HEK293 (cell line): Measurements from ENCODE around the gene REG3G.

Experiments
- CTCF ChIA-PET: fragments of 350-600 bp; formaldehyde crosslinking; extraction: SDS; loops from one replicate; lab custom pipeline; 2021; ENCODE audit warnings: antibody characterized with exemption; lab: Yijun Ruan, JAX
- POLR2A ChIA-PET: fragments of 300-600 bp; formaldehyde crosslinking; extraction: SDS; loops from one replicate; lab custom pipeline; 2020; ENCODE audit warnings: antibody characterized with exemption, inconsistent platforms; lab: Yijun Ruan, JAX
- H3K27ac ChIP-seq: fragments of 200-500 bp; sonication (Bioruptor generic); 2 replicates; pipeline ENCODE4 v1.5.1; 2014; ENCODE audit warnings: low read depth, low read length, control low read depth, inconsistent platforms; ENCODE audit errors: extremely low read depth
- H3K36me3 ChIP-seq, 2 experiments: fragments of 200-500 bp in 1 of 2; sonication (Bioruptor generic) in 1 of 2; 1 replicate in 1 of 2; 2 replicates in 1 of 2; pipeline ENCODE4 v1.5.1; 2014 to 2017; ENCODE audit warnings: inconsistent platforms in 2 of 2, low read length in 2 of 2; ENCODE audit not compliant: control insufficient read depth in 2 of 2, insufficient read depth in 1 of 2
- H3K4me1 ChIP-seq: fragments of 200-500 bp; sonication (Bioruptor generic); 2 replicates; pipeline ENCODE4 v1.5.1; 2014; ENCODE audit warnings: mild to moderate bottlenecking, low read length, inconsistent platforms; ENCODE audit not compliant: control insufficient read depth, insufficient read depth
- H3K4me3 ChIP-seq: 2 replicates; pipeline ENCODE4 v1.5.1; 2011; ENCODE audit warnings: low read depth, mild to moderate bottlenecking, control low read depth, low read length, moderate library complexity
- H3K9me3 ChIP-seq: fragments of 200-500 bp; sonication (Bioruptor generic); 2 replicates; pipeline ENCODE4 v1.5.1; 2014; ENCODE audit warnings: low read depth, low read length, inconsistent platforms; ENCODE audit not compliant: control insufficient read depth, insufficient read depth
- BCL11B ChIP-seq: fragments of 450-650 bp; formaldehyde crosslinking; IDR thresholded peaks from 2 replicates; pipeline ENCODE4 v1.5.1; 2016; ENCODE audit warnings: low read depth, missing biosample characterization, missing genetic modification characterization
- ELK4 ChIP-seq: IDR thresholded peaks from 2 replicates; pipeline ENCODE4 v1.6.1; 2011; ENCODE audit warnings: mild to moderate bottlenecking, low read depth, low read length, borderline replicate concordance
- HOXC10 ChIP-seq: sonication (generic); formaldehyde crosslinking; IDR thresholded peaks from 2 replicates; pipeline ENCODE4 v1.8.1; 2023; ENCODE audit warnings: mild to moderate bottlenecking, missing genetic modification reagents
- KLF9 ChIP-seq: fragments of 450-650 bp; formaldehyde crosslinking; IDR thresholded peaks from 2 replicates; pipeline ENCODE4 v1.5.1; 2016; ENCODE audit warnings: missing biosample characterization, missing genetic modification characterization, low read depth
- MZF1 ChIP-seq: fragments of 450-650 bp; formaldehyde crosslinking; IDR thresholded peaks from 2 replicates; pipeline ENCODE4 v1.5.1; 2017; ENCODE audit warnings: missing biosample characterization, missing genetic modification characterization, borderline replicate concordance
- OSR2 ChIP-seq: fragments of 450-650 bp; formaldehyde crosslinking; IDR thresholded peaks from 2 replicates; pipeline ENCODE4 v1.5.1; 2016; ENCODE audit warnings: missing biosample characterization, missing genetic modification characterization
- SETDB1 ChIP-seq: IDR thresholded peaks from one replicate; pipeline ENCODE4 v1.6.1; 2017; ENCODE audit warnings: mild to moderate bottlenecking, low read length, moderate library complexity, mixed read lengths; ENCODE audit not compliant: insufficient read length
- ZBTB21 ChIP-seq: fragments of 450-650 bp; formaldehyde crosslinking; IDR thresholded peaks from 2 replicates; pipeline ENCODE4 v1.5.1; 2017; ENCODE audit warnings: missing biosample characterization, missing genetic modification characterization
- ZFHX2 ChIP-seq: fragments of 450-650 bp; formaldehyde crosslinking; conservative IDR thresholded peaks from 2 replicates; pipeline ENCODE4 v1.5.1; 2016; ENCODE audit warnings: missing biosample characterization, missing genetic modification characterization
- ZNF112 ChIP-seq: fragments of 450-650 bp; formaldehyde crosslinking; IDR thresholded peaks from 2 replicates; pipeline ENCODE4 v1.5.0; 2017; ENCODE audit warnings: missing biosample characterization, missing genetic modification characterization
- ZNF132 ChIP-seq: fragments of 450-650 bp; formaldehyde crosslinking; IDR thresholded peaks from 2 replicates; pipeline ENCODE4 v1.5.1; 2017; ENCODE audit warnings: missing biosample characterization, missing genetic modification characterization, borderline replicate concordance
- ZNF16 ChIP-seq: fragments of 450-650 bp; formaldehyde crosslinking; IDR thresholded peaks from 2 replicates; pipeline ENCODE4 v1.5.1; 2016; ENCODE audit warnings: low read depth, missing biosample characterization, missing genetic modification characterization
- ZNF18 ChIP-seq: fragments of 450-650 bp; formaldehyde crosslinking; IDR thresholded peaks from 2 replicates; pipeline ENCODE4 v1.5.1; 2016; ENCODE audit warnings: missing biosample characterization, missing genetic modification characterization
- ZNF23 ChIP-seq: fragments of 450-650 bp; formaldehyde crosslinking; IDR thresholded peaks from 2 replicates; pipeline ENCODE4 v1.5.1; 2016; ENCODE audit warnings: missing biosample characterization, missing genetic modification characterization, borderline replicate concordance
- ZNF362 ChIP-seq: fragments of 450-650 bp; formaldehyde crosslinking; IDR thresholded peaks from 2 replicates; pipeline ENCODE4 v1.5.1; 2016; ENCODE audit warnings: missing biosample characterization, missing genetic modification characterization
- ZNF366 ChIP-seq: fragments of 450-650 bp; formaldehyde crosslinking; conservative IDR thresholded peaks from 2 replicates; pipeline ENCODE4 v1.5.1; 2016; ENCODE audit warnings: missing biosample characterization, missing genetic modification characterization
- ZNF571 ChIP-seq: fragments of 450-650 bp; formaldehyde crosslinking; IDR thresholded peaks from 2 replicates; pipeline ENCODE4 v1.5.0; 2017; ENCODE audit warnings: missing biosample characterization, missing genetic modification characterization
- ZNF610 ChIP-seq: fragments of 450-650 bp; formaldehyde crosslinking; IDR thresholded peaks from 2 replicates; pipeline ENCODE4 v1.5.1; 2016; ENCODE audit warnings: missing biosample characterization, missing genetic modification characterization, borderline replicate concordance
- ZSCAN30 ChIP-seq: fragments of 450-650 bp; IDR thresholded peaks from 2 replicates; pipeline ENCODE4 v1.5.1; 2018; ENCODE audit warnings: missing biosample characterization, mild to moderate bottlenecking, missing genetic modification characterization, moderate library complexity
- TF ChIP-seq, protein P1 (sequence below): fragments of 450-650 bp; formaldehyde crosslinking; IDR thresholded peaks from 2 replicates; pipeline ENCODE4 v1.5.1; 2016; ENCODE audit warnings: missing biosample characterization, missing genetic modification characterization
- TF ChIP-seq, protein P2 (sequence below): fragments of 450-650 bp; formaldehyde crosslinking; IDR thresholded peaks from 2 replicates; pipeline ENCODE4 v1.5.1; 2016; ENCODE audit warnings: missing biosample characterization, missing genetic modification characterization, borderline replicate concordance
- TF ChIP-seq, protein P3 (sequence below): fragments of 450-650 bp; formaldehyde crosslinking; IDR thresholded peaks from 2 replicates; pipeline ENCODE4 v1.5.1; 2017; ENCODE audit warnings: missing biosample characterization, missing genetic modification characterization

Gene REG3G

GRCh38 chr2:78989051-78989450, 36.5 kb upstream of the REG3G start:
- no peak overlapping the region for H3K4me3 ChIP-seq
- H3K4me1 ChIP-seq = no peaks in the 10 kb centered on the region
- POLR2A ChIA-PET = no interaction called here
- H3K27ac ChIP-seq = no peak overlapping the region
- TF ChIP-seq ZNF132 (no peak), ZNF16 (tag by site-specific recombination) (no peak), OSR2 (tag by site-specific recombination) (no peak), ZSCAN30 (tag by site-specific recombination) (no peak), ZNF112 (tag by site-specific recombination) (no peak), SETDB1 (no peak), ZNF18 (no peak), ZBTB21 (tag by site-specific recombination) (no peak), MZF1 (no peak), ZNF23 (tag by site-specific recombination) (no peak), KLF9 (no peak), ZFHX2 (tag by site-specific recombination) (no peak)
- TF ChIP-seq, protein P1, sequence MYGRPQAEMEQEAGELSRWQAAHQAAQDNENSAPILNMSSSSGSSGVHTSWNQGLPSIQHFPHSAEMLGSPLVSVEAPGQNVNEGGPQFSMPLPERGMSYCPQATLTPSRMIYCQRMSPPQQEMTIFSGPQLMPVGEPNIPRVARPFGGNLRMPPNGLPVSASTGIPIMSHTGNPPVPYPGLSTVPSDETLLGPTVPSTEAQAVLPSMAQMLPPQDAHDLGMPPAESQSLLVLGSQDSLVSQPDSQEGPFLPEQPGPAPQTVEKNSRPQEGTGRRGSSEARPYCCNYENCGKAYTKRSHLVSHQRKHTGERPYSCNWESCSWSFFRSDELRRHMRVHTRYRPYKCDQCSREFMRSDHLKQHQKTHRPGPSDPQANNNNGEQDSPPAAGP (tag by site-specific recombination) = no peak
- TF ChIP-seq, protein P2, sequence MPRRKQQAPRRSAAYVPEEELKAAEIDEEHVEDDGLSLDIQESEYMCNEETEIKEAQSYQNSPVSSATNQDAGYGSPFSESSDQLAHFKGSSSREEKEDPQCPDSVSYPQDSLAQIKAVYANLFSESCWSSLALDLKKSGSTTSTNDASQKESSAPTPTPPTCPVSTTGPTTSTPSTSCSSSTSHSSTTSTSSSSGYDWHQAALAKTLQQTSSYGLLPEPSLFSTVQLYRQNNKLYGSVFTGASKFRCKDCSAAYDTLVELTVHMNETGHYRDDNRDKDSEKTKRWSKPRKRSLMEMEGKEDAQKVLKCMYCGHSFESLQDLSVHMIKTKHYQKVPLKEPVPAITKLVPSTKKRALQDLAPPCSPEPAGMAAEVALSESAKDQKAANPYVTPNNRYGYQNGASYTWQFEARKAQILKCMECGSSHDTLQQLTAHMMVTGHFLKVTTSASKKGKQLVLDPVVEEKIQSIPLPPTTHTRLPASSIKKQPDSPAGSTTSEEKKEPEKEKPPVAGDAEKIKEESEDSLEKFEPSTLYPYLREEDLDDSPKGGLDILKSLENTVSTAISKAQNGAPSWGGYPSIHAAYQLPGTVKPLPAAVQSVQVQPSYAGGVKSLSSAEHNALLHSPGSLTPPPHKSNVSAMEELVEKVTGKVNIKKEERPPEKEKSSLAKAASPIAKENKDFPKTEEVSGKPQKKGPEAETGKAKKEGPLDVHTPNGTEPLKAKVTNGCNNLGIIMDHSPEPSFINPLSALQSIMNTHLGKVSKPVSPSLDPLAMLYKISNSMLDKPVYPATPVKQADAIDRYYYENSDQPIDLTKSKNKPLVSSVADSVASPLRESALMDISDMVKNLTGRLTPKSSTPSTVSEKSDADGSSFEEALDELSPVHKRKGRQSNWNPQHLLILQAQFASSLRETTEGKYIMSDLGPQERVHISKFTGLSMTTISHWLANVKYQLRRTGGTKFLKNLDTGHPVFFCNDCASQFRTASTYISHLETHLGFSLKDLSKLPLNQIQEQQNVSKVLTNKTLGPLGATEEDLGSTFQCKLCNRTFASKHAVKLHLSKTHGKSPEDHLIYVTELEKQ = no peak
- CTCF ChIA-PET = interaction anchor here (0.6 to 2.9 kb wide), 3 partner anchors 9 to 137 kb away, joined by 3 to 13 read pairs (median 3); no protein-coding TSS in a partner anchor
- H3K36me3 ChIP-seq = no peaks in the 10 kb centered on the region
- H3K9me3 ChIP-seq = no peaks in the 10 kb centered on the region

DNA sequence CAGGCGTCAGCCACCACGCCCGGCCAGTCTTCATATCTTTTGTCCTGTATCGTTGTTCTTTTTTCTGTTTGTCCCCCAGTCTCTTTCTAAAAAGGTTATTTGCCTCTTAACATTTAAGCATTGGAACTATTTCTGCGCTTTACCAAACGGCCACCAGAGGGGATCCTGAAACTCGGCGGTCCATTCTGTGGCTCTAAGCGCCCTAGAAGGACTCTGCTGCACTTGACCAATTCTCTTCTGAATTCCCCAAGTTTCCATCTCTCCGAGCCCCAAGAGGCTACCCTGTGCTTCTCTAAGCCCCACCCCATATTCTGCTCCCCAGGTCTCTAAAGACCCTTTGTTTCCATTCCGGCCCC, 33.1 kb upstream of the REG3G start:
- Histone ChIP-seq H3K27ac (no peak overlapping the region), H3K36me3 (no peaks in the 10 kb centered on the region), H3K4me3 (peak overlapping the region; percentile 6; the same call in 1 of the 2 replicates), H3K9me3 (no peaks in the 10 kb centered on the region), H3K4me1 (no peaks in the 10 kb centered on the region)
- CTCF ChIA-PET = interaction anchor here (1.5 kb wide), 1 partner anchor 11 kb away, joined by 4 read pairs; no protein-coding TSS in a partner anchor
- TF ChIP-seq ZNF571 = no peak
- TF ChIP-seq HOXC10 (CRISPR knock-in tag) = no peak
- no peak for TF ChIP-seq BCL11B (tag by site-specific recombination)
- no peak for TF ChIP-seq ZNF362
- TF ChIP-seq ZNF16 (tag by site-specific recombination) = no peak
- TF ChIP-seq ZNF366 (tag by site-specific recombination) = no peak
- no peak for TF ChIP-seq ELK4
- TF ChIP-seq ZNF610 (tag by site-specific recombination) = no peak
- TF ChIP-seq, protein P3, sequence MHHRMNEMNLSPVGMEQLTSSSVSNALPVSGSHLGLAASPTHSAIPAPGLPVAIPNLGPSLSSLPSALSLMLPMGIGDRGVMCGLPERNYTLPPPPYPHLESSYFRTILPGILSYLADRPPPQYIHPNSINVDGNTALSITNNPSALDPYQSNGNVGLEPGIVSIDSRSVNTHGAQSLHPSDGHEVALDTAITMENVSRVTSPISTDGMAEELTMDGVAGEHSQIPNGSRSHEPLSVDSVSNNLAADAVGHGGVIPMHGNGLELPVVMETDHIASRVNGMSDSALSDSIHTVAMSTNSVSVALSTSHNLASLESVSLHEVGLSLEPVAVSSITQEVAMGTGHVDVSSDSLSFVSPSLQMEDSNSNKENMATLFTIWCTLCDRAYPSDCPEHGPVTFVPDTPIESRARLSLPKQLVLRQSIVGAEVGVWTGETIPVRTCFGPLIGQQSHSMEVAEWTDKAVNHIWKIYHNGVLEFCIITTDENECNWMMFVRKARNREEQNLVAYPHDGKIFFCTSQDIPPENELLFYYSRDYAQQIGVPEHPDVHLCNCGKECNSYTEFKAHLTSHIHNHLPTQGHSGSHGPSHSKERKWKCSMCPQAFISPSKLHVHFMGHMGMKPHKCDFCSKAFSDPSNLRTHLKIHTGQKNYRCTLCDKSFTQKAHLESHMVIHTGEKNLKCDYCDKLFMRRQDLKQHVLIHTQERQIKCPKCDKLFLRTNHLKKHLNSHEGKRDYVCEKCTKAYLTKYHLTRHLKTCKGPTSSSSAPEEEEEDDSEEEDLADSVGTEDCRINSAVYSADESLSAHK = no peak
- POLR2A ChIA-PET = no interaction called here
